Measurements from ENCODE around the gene P2RY2. TPM values are rescaled to one million over a fixed set of nuclear protein-coding genes. Genes with fewer than 3 reads are reported as not detected.

The P2RY2 gene
- total RNA-seq, 1 donor from 2014 or later, result 12.3 TPM

Other genes with a start within 250 kb of the P2RY2 start
- 64.7 TPM for gene FCHSD2, start 76.0 kb upstream of the P2RY2 start, total RNA-seq
- gene P2RY6, start 54.1 kb downstream of the P2RY2 start, total RNA-seq, result 3.6 TPM
- gene ARHGEF17, start 90.0 kb downstream of the P2RY2 start, total RNA-seq, result 110 TPM
- gene RELT, start 158.1 kb downstream of the P2RY2 start, total RNA-seq, result 9.4 TPM